Hindlimb muscle (tissue), 1 donor: ENCODE results near the gene MGAT5B. TPM values are rescaled to one million over a fixed set of nuclear protein-coding genes. Genes with fewer than 3 reads are reported as not detected.
"Not testable (repeated sequence)": the region's sequence is repeated elsewhere in the genome, so short reads cannot be mapped to it uniquely, and the experiment has no call there.

Experiments used
- DNase-seq: peaks from one replicate; pipeline ENCODE4 v3.0.0-alpha.2; 2013
- polyA plus RNA-seq: library from polyadenylated mRNA; unstranded; fragments of 120-200 nt; gene quantifications from one replicate; pipeline ENCODE4 v1.2.1, GENCODE V29; 2013; ENCODE audit not compliant: insufficient read length

MGAT5B gene
- polyA plus RNA-seq, 1 donor = 1.0 TPM

DNA sequence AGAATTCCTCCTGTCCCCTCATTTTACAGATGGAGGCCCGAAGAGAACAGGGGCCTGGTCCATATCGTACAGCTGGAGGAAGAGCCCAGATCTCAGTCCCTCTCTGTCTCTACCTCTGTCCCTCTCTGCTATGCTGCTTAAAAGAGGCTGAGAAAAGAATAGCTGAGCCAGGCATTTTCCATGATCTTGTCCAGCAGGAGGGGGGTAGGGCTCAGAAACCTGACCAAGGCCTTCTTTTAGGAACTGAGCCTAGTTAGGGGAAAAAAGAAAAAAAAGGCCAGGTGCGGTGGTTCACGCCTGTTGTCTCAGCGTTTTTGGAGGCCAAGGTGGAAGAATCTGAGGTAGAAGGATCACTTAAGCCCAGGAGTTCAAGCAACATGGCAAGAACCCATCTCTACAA lies 84.2 kb downstream of the MGAT5B start:
- peak; percentile 49 for DNase-seq

DNA sequence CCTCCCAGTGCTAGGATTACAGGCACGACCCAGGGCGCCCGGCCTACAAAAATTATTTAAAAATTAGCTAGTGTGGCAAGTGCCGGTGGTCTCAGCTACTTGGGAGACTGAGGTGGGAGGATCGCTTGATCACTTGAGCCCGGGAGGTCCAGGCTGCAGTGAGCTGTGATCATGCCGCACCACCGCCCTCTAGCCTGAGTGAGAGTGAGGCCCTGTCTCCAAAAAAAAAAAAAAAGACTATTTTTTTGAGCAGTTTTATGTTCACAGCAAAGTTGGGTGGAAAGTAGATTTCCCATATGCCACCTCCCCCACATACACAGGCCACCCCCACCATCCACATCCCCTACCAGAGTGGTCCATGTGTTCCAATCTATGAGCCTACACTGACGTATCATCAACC lies 84.9 kb downstream of the MGAT5B start:
- DNase-seq = no peak

DNA sequence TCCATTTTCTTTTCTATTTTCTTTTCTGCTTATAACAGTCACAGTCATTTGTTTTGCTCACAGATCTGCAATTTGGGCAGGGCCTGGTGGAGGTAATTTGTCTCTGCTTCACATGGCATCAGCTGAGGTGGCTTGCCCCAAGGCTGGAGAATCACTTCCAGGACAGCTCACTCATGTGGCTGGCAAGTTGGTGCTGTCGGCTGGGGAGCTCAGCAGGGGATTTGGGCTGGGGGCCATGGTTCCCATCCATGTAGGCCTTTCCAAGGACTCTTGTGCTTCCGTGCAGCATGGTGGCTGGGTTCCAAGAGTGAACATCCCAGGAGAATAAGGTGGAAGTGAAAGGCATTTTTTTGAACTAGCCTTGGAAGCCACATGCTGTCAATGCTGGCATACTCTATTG lies 85.7 kb downstream of the MGAT5B start:
- no peak for DNase-seq

DNA sequence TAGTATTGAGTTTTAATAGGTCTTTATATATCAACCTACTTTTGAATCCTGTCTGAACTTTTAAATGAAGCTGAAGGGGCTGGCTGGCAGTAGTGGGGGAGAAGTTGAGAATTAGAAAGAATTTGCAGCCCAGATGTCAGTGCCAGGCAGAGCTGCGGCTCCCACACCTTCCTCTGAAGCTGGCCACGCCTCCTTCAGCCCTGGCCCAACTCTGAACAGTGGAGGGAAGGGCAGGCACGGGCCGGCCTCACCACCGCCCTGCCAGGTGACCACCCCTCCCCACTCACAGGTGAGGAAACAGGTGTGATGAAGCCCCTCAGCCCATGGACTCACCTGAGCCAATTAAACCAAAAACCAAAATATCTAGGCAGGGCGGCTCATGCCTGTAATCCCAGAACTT lies 87.0 kb downstream of the MGAT5B start:
- no peak for DNase-seq

DNA sequence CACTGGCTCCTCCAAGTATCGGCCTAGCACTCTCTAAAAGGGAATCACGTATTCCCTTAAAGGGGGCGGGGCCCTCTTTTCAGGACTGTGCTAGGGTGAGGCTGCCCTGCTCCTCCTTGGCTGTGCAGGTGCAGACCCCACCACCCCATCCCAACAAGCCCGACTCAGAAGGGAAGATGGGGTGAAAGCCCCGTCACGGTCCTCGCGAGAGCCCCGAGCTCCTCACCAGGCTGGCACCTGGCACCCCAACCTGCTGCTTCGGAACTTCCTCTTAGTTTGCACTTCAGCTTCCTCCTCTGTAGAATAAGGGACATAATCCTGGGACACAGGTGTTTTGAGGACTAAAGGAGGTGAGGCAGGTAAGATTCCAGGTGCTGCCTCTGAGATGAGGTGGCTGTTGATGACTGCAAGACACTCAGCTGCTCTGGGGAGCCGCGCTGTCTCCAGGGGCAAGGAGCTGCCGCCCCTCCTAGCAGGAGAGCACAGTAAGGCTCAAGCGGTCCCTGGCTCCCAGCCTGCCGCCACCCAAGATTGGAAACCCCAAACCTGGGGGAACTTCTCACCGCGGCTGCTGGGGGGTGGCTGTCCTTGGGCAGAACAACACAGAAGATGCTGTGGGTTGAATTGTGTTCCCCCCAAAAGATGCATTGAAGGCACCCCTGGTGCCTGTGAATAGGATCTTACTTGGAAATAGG lies 88.8 kb downstream of the MGAT5B start:
- DNase-seq = no peak

DNA sequence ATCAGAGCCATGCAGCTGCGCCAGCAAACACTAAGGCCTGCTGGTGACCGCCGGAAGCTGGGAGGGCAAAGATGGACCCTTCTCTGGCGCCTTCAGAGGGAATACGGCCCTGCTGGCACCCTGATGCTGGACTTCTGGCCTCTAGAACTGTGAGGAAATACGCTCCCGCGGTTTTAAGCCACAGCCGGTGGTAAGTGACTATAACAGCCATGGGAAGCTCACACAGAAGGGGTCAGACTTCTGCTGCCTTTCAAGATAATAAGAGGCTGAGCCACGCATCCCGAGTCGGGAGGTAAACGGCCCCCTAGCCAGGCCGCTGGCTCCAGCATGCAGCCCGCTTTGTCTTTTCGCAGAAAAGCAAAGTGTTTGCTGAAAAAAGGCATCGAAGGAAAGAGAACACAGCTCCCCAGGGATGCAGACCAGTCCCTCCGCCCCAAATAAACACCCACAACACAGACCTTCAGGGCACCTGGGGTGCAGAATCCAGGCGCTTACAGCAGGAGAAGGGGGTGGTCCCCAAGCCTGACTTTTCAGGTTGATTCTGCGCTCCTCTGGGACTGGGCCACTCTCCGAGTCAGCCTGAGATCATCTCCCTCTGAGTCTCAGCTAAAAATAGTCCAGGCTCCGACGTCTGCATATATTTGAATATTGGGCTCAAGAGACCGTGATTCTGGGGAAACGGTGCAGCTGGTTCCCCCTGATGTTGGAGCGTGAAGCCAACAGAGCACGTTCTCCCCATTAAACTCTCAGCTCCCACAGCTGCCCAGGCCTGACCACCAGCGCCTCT lies 89.7 kb downstream of the MGAT5B start:
- no peak for DNase-seq

DNA sequence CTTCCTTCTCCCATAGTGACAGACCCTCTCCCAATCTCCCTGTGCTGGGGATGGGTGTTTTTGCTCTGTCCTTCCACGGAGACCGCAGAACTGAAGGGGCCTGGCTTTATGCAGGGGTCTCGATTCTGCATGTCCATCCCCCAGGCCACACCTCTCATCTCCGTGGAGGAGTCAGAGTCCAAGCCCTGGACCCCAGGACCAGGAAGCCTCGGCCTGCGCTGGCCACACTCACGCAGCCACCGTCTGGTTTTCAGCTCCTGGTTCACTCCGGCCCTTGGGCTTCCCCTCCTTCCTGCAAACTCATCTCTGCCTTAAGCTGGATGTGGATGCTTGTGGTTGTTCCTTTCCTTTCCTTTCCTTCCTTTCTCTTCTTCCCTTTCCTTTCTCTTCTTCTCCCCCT lies 90.8 kb downstream of the MGAT5B start:
- no peak for DNase-seq

DNA sequence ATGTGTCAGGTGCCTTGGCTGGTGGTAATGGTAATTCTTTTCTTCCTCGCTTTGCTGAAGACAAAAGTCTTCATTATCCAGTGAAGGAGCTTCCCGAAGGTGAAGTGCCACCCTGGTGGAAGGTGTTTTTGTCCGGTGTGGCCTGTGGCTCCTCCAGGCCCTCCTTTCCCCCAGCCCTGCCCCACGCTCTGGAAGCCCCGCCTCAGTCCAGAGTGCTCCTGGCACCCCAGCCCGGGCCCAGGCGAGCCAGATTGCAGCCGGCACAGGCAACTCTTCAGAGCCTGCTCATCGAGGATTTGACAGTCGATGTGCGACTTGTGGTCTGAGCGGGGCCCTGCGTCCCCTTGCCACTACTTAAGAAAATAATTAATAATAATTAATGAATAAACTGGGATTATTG lies 93.7 kb downstream of the MGAT5B start:
- DNase-seq = no peak

DNA sequence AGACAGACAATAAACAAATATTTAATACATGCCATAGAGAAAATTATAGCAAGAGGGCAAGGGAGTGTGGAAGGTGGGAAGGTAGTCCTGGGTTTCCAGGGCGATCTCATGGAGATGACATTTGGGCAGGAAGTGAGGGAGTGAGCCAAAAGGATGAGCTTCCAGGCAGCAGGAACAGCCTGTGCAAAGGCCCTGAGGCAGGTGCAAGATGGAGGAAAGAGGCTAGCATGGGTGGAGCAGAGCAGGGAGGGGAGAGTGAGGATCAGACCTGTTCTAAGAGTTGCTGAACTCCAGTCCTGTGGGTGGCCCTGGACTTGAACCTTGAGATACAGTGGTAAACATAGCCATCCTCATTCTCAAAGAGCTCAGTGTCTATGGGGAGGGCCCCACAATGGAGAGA lies 94.7 kb downstream of the MGAT5B start:
- DNase-seq = no peak

DNA sequence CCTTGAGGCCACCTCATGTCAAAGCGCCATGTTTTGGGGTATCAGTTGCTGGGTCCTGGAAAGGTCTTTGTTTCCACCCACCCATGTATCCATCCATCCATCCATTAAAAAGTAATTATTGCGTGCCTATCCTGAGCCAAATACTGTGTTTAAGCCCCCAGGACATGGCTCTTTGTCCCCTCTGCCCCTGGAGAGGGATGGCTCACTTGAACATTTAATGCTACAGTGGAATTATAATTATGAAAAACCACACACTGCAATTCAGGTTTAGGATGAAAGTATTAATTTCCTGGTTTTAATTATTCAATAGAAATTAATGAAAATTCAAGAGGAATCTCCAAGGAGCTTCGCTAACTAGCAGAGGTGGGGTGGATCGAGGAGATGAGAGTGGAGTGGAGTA lies 97.8 kb downstream of the MGAT5B start:
- no peak for DNase-seq

DNA sequence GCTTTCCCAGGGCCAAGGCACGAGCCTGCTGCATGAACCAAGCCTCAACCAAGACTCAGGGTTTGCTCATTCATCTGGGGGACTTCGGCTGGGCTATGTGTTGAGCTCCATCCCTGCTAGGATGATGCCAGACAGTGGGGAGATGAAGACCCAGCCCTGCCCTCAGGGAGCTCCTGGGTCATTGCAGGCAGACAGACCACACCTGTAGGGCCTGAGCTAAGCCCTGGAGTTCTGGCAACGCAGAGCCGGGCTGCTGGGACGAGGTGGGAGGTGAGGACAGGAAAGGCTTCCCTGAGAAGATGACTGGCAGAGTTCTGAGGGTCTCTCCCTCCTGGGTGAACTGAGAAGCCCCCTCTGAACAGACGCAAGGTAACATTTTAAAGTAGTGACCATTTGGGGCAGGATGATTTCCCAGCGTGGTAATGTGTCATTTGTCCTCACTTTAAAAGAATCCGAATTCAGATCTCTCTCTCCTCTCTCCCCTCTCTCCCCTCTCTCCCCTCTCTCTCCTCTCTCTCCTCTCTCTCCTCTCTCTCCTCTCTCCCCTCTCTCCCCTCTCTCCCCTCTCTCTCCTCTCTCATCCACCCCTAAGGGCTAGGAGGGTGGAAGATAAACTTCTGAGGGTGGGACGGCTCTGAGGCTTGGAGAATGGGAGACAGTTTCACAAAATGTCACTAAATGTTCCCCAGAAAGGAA lies 98.4 kb downstream of the MGAT5B start:
- DNase-seq = no peak

DNA sequence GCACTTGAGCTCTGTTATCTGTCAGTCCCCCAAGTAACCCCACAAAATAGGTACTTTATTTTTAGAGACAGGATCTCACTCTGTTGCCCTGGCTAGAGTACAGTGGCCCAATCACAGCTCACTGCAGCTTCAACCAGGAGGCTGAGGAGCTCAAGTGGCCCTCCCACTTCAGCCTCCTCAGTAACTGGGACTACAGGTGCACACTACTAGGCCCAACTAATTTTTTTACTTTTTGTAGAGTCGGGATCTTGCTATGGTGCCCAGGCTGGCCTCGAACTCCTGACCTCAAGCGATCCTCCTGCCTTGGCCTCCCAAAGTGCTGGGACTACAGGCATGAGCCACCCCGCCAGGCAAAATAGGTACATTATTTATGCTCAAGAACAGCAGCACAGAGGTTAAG lies 99.6 kb downstream of the MGAT5B start:
- DNase-seq = no peak

DNA sequence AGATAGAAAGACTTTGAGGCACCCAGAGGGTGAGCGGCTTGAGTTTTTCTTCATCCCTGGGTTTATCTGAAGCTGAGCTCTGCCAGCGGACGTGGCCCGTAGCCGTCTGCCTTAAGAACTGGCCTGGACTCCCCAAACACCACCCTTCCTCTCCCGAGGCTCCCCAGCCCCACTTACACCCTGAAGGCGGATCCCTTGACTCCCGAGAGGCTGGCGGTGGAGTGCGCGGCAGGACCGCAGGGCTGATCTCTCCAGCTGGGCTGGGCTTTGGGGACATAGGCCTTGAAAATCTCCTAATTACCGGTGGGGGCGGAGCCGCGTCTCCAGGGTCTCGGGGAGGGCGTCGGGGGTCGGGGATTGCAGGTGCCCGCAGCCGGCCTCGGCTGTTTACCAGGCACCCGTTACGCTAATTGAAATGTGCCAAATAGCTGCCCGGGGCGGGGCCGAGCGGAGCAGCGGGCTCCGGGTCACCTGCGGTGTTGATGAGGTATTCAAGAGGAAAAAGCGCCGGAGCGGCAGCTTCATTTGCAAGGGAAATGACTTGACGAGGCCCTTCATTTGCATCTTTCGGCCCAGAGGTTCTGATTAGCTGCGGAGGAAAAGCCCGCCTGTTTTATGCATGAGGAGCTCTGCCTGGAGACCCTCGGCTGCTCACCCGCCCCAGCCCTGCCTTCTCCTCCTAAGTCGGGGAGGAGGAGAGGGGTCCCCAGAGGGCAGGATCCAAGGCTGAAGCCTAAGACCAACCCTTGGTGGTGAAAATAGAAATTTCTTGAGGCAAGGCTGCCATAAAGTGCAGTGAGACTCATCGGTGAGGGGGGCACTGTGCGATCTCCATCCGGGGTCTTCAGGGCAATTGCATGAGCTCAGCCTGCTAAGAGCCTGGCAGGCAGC lies 100.7 kb downstream of the MGAT5B start:
- no peak for DNase-seq

DNA sequence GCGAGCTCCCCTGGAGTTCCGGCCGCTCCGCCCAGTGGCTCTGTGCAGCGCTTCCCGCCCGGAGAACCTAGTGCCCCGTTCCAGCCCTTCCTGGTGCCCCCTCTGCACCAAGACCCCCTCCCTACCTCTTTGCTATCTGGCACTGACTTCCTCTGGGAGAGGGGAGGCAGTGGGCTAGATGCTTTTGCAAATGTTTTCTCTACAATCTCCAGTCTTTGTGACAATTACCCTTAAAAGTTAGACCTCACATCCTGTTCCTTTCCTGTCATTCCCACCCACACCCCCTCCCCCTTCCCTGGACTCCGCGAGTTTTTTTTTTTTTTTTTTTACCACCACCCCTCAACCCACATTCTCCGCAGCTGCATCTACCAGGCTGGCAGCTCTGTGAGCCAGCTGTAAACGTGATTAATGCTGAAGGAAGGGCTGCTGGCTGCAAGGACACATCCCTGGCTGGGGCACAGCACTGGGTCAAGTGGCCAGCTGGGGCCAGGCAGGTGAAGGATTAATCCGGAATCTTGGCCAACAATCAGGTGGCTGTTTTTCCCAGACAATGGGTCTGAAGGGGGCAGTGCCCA lies 101.5 kb downstream of the MGAT5B start:
- DNase-seq = no peak

DNA sequence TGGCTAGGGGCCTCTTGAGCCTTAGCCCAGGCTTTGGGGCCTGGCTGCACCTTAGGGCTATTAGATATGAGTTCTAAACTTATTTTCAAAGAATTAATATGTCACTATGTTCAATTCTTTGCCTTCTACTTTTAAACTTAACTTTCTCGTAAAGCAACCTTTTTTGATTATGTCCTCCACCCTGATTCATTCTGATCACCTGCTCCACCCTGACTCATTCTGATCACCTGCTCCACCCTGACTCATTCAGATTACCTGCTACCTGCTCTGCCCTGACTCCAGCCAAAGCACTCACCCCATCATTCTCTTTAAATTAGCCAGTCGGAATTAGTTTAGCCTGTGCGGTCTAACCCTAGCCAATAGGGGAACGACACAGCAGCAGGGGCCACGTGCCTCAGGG lies 102.0 kb downstream of the MGAT5B start:
- DNase-seq = not testable (repeated sequence)

DNA sequence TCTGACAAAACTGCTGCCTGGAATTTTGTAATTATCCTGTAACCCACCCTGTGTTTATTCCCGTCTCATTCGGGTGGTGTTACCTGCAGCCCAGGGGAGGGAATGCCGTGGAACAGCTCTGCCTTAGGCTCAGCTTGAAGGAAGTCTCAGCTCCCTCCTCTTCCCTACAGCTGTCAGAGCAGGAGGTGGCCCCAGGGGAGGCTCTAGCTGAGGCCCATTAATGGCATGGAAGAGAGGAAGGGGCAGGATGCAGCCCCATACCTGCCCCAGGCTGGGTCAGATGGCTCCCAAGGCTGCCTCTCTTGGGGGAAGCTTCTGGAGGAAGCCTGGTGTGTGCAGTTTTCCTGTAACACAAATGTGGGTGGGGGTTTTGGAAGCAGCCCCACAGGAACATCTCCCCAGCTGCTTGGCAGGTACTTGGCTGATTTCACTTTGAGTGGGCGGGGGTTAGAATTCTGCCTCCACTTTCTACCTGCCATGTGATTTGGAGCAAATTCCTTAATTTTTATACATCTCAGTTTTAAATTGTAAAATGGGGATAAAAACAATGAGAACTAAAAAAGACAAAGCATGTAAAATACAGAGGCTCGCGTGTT lies 103.9 kb downstream of the MGAT5B start:
- DNase-seq = no peak

DNA sequence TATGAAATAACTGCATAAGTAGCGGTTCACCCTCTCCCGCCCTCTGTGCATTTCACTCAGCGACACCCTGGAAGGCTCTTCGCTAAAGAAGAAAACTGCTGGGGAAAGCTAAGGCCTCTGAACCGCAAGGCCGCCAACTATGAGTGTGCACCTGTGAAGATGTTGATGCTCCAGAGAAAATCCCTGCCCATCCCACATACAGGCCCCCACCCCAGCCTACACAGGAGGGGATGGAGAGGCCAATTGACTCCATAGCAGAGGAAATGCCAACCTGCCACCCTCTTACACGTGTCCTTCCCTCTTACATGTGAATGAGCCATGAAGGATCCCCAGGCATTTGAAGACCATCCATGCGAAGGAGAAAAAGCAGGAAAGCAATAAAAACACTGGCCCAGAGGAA lies 104.8 kb downstream of the MGAT5B start:
- DNase-seq = no peak

DNA sequence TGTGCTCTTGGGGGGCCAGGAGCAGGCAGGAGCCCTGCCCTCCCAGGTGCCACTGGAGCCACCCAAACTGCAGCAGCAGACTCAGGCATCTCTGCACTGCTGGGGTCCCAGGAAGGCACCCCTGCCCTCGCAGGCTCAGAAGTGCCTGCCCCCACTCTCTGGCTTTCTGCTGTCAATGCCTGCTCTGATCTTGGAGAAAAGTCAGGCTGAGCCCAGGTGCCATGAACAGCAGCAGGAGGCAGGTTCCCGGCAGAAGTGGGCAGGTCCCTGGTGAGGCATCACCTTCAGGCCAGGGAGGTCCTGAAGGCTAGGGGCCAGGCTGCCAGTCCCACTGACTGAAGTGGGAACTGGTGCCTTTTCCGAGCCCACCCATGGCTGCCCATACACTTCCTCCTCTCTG lies 106.5 kb downstream of the MGAT5B start:
- DNase-seq = no peak

DNA sequence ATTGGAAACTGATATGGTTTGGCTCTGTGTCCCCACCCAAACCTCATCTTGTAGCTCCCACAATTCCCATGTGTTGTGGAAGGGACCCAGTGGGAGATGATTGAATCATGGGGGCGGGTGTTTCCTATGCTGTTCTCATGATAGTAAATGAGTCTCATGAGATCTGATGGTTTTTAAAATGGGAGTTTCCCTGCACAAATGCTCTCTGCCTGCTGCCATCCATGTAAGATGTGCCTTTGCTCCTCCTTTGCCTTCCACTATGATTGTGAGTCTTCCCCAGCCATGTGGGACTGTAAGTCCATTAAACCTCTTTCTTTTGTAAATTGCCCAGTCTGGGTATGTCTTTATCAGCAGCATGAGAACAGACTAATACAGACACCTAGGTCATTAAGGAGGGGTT lies 109.8 kb downstream of the MGAT5B start:
- DNase-seq = not testable (repeated sequence)

DNA sequence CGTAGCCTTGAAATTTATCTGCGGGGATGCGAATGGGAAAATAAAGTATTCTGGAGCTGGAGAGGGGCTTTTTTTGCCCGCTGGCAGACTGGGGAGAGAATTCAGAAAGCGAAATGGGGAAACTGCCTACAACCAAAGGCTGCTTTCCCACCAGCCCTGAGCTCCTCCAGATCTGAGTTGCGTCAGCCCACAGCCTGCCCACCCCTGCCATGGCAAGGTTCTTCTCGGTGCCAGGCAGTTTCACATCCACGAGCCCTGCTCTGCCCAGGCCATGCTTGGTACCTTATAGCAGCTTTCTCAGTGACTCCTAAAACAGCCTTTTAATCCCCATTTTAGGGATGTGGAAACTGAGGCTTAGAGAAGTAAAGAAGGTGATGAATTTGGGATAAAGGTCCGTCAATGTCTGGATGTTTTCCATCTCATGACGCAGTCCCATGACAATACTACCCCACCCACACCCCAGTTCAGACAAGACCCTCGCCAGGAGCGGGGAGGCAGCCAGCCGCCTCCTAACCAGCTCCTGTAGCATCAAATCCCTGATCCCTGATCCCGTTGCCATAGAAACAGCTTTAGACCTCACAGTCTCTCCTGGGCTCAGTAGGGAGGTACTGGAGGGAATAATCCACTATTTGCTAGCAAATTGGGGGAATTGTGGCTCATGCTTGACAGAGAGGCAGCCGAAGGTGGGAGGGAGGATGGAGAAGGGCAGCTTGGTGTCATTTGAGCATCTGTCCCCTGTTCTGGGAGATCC lies 113.5 kb downstream of the MGAT5B start:
- DNase-seq = no peak

DNA sequence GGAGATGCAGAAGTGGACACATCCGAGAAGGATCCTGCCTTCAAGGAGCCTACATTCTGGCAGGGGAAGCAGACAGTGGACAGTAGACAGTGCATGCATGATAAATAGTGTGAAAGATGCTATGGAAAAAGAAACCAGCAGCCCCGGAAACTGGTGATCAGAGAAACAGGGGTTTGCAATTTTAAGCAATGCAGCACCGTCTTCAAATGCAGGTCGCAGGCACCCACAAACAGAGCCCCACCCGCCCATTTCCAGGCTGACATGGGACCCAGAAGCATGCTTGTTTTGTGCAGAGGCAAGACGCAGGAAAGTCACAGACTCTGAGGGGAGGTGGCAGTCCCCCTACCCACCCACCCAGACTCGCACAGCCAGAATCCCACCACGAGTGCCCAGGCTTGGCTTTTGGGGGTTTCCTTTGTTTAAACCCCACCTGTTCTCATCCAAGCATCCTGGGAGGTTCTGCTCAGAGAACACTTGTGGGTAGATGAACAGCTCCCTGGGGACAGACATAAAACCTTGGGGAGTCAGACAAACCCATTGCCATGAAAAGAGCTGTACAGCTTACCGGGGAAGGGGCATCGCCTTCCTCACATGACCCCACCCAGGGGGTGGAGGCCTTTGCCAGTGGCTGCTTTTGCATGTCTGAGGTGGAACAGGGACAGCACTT lies 114.3 kb downstream of the MGAT5B start:
- no peak for DNase-seq
